HCEC 1CT (cell line): ENCODE data around the gene ASB1.

ENCODE experiments used
- DNase-seq: peaks from one replicate; pipeline ENCODE4 v3.0.0-alpha.2; 2017

ASB1 gene

GRCh38 chr2:238498188-238498587 lies 71.5 kb downstream of the ASB1 start:
- DNase-seq: no peak

- no peak for DNase-seq
Measured at GRCh38 chr2:238498691-238499295, 72.1 kb downstream of the ASB1 start.

GRCh38 chr2:238499731-238500580 lies 73.2 kb downstream of the ASB1 start:
- DNase-seq: no peak

- DNase-seq: no peak
Measured at GRCh38 chr2:238501311-238501710, 74.6 kb downstream of the ASB1 start.
